HepG2 (cell line): ENCODE data around the gene ELMO2. TPM values are rescaled to one million over a fixed set of nuclear protein-coding genes. Genes with fewer than 3 reads are reported as not detected.

Source experiments
- ASH2L ChIP-seq: fragments of 300-600, 200-600 bp; sonication (generic); IDR thresholded peaks from 2 replicates; pipeline ENCODE4 v1.7.0; 2017; ENCODE audit warnings: low read depth, mild to moderate bottlenecking, moderate library complexity, mixed read lengths, low read length; ENCODE audit not compliant: insufficient read length
- BRF2 ChIP-seq: sonication (generic); formaldehyde crosslinking; IDR thresholded peaks from 2 replicates; pipeline ENCODE4 v1.8.1; 2022; ENCODE audit warnings: mild to moderate bottlenecking, missing genetic modification reagents
- ESRRA ChIP-seq: sonication (generic); formaldehyde crosslinking; IDR thresholded peaks from 2 replicates; pipeline ENCODE4 v1.5.1; 2020; ENCODE audit warnings: mild to moderate bottlenecking, low read depth, missing genetic modification reagents
- ETV5 ChIP-seq: IDR thresholded peaks from 2 replicates; pipeline ENCODE4 v1.6.1; 2018; ENCODE audit warnings: missing biosample characterization, missing genetic modification reagents, inconsistent platforms, borderline replicate concordance
- IRF2 ChIP-seq: IDR thresholded peaks from 2 replicates; pipeline ENCODE4 v1.6.1; 2018; ENCODE audit warnings: missing genetic modification reagents, missing compliant biosample characterization
- KLF16 ChIP-seq, 2 experiments: sonication (generic) in 1 of 2; formaldehyde crosslinking in 1 of 2; IDR thresholded peaks; 2 replicates each; pipeline versions ENCODE4 v1.6.1 to v1.8.0; 2016 to 2023; ENCODE audit warnings: missing genetic modification reagents in 2 of 2, missing compliant biosample characterization in 1 of 2
- MAZ ChIP-seq, 2 experiments: sonication (generic) in 1 of 2; formaldehyde crosslinking in 1 of 2; IDR thresholded peaks; 2 replicates each; pipeline versions ENCODE4 v1.5.0 to v1.6.1; 2012 to 2020; ENCODE audit warnings: low read depth in 2 of 2, mild to moderate bottlenecking in 2 of 2, borderline replicate concordance in 1 of 2, improper control_type of control experiment in 1 of 2, low read length in 1 of 2, missing genetic modification reagents in 1 of 2, moderate library complexity in 1 of 2
- MIER3 ChIP-seq: IDR thresholded peaks from 2 replicates; pipeline ENCODE4 v1.6.1; 2016; ENCODE audit warnings: missing compliant biosample characterization, borderline replicate concordance
- POLR2A ChIP-seq, 2 experiments: IDR thresholded peaks; 2 replicates each; pipeline ENCODE4 v1.6.1; 2011; ENCODE audit warnings: low read depth in 2 of 2, low read length in 2 of 2, mild to moderate bottlenecking in 1 of 2, moderate library complexity in 1 of 2; ENCODE audit not compliant: insufficient read depth in 1 of 2
- ZBTB8A ChIP-seq: sonication (generic); formaldehyde crosslinking; IDR thresholded peaks from 2 replicates; pipeline ENCODE4 v1.4.0; 2020; ENCODE audit warnings: mild to moderate bottlenecking, low read depth, missing genetic modification reagents, borderline replicate concordance
- ZNF460 ChIP-seq: sonication (generic); formaldehyde crosslinking; IDR thresholded peaks from 2 replicates; pipeline ENCODE4 v1.5.1; 2020; ENCODE audit warnings: missing genetic modification reagents, mild to moderate bottlenecking, borderline replicate concordance
- ZNF552 ChIP-seq: sonication (generic); formaldehyde crosslinking; IDR thresholded peaks from 2 replicates; pipeline ENCODE4 v1.9.0; 2022; ENCODE audit warnings: missing genetic modification reagents, mild to moderate bottlenecking, borderline replicate concordance
- ZNF646 ChIP-seq: sonication (generic); formaldehyde crosslinking; IDR thresholded peaks from 2 replicates; pipeline ENCODE4 v1.9.0; 2021; ENCODE audit warnings: mild to moderate bottlenecking, missing genetic modification reagents
- ZNF737 ChIP-seq: sonication (generic); formaldehyde crosslinking; IDR thresholded peaks from 2 replicates; pipeline ENCODE4 v1.5.0; 2020; ENCODE audit warnings: missing genetic modification reagents, mild to moderate bottlenecking, borderline replicate concordance
- ZNF777 ChIP-seq: sonication (generic); formaldehyde crosslinking; IDR thresholded peaks from 2 replicates; pipeline ENCODE4 v1.4.0; 2020; ENCODE audit warnings: missing genetic modification reagents
- polyA plus RNA-seq, 8 experiments: library from polyadenylated mRNA; depleted of rRNA in 3 of 8; stranded (reverse) in 7 of 8; unstranded in 1 of 8; fragments of >200 nt; fragmentation: Illumina TruSeq in 4 of 8; extraction: Trizol in 4 of 8; gene quantifications; 2 replicates each; pipeline versions ENCODE4 v1.2.1 to v1.2.3, GENCODE V29; 2011 to 2016; ENCODE audit warnings: low read depth in 4 of 8, missing spikeins in 1 of 8, mixed read lengths in 1 of 8; ENCODE audit not compliant: insufficient read depth in 1 of 8
- total RNA-seq, 5 experiments: library from RNA; depleted of rRNA; stranded (reverse); fragments of >200 nt; fragmentation: Illumina TruSeq; extraction: Trizol; gene quantifications; 2 replicates each; pipeline ENCODE4 v1.2.3, GENCODE V29; 2016; ENCODE audit warnings: low read depth in 1 of 5

The ELMO2 gene
- total and polyA plus RNA-seq, 2 of the 13 experiments (the other 11 are each of a cell fraction or from before 2014, with no cell fraction given): 30.6 to 35.7 TPM

DNA sequence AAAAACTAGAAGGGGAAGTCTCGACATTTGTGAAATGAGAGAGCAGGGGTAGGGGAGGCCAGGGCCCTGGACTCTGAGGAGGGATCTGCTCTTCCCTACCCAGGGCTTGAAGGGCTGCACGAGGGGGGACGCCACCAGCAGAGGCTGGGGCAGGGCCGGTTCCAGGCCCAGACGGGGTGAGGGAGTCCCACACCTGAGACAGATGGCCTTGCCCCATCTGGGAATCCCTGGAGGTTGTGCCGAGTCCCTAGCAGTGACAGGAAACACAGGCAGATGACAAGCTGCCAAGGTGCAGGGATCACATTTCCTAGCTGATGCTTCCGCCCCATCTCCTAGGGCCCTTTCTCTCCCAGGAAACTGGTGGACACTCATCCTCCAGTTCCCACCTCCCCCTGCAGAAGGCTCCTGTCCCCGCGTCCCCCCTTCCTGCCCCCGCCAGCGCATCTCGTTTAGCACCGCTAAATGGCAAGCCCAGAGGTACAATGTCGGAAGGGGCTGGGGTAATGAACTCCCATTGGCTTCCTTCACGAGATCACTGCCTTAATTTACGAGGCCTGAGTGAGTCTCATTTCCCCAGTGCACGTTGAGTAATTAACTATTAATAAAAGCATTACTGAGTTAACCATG lies 63.0 kb downstream of the ELMO2 start (continued):
- no peak for TF ChIP-seq IRF2 (CRISPR knock-in tag)
- no peak for TF ChIP-seq ESRRA (CRISPR knock-in tag)
- TF ChIP-seq ASH2L: no peak
- no peak for TF ChIP-seq ZNF646 (CRISPR knock-in tag)
- TF ChIP-seq KLF16 (CRISPR knock-in tag; IDR thresholded peaks at IDR 0.05): no peak
- TF ChIP-seq BRF2 (CRISPR knock-in tag): no peak
- TF ChIP-seq MIER3 (CRISPR knock-in tag): no peak
- no peak for TF ChIP-seq MAZ (IDR thresholded peaks at IDR 0.05; ENCODE audit: borderline replicate concordance, low read depth, low read length)
- no peak for TF ChIP-seq MAZ (CRISPR knock-in tag; IDR thresholded peaks at IDR 0.05; ENCODE audit: low read depth)
- TF ChIP-seq ZNF460 (CRISPR knock-in tag): no peak
- no peak for TF ChIP-seq ZNF737 (CRISPR knock-in tag)
- TF ChIP-seq ZNF552: no peak
- no peak for TF ChIP-seq ZBTB8A (CRISPR knock-in tag)
- peak; percentile 21; the same call in 1 of the 2 replicates for TF ChIP-seq ETV5 (CRISPR knock-in tag)
- peak in 1 of 2 experiments; percentile 24; a peak in 2 of 4 replicates for TF ChIP-seq POLR2A (IDR thresholded peaks at IDR 0.05; ENCODE audit: insufficient read depth in 1 of 2, low read depth in 2 of 2, low read length in 2 of 2)
- TF ChIP-seq ZNF777 (CRISPR knock-in tag): no peak
